ENCODE measurements around the gene VAMP1.

The VAMP1 gene

GRCh38 chr12:6465467-6466183 is 4.9 kb downstream of the VAMP1 start:
- peak; percentile 83 for TF ChIP-seq CTCF (IDR thresholded peaks at IDR 0.05; ENCODE audit: low read depth, low read length)
- no peaks in the 10 kb centered on the region for H3K27me3 ChIP-seq (ENCODE audit: insufficient read depth, low read depth, severe bottlenecking)

DNA sequence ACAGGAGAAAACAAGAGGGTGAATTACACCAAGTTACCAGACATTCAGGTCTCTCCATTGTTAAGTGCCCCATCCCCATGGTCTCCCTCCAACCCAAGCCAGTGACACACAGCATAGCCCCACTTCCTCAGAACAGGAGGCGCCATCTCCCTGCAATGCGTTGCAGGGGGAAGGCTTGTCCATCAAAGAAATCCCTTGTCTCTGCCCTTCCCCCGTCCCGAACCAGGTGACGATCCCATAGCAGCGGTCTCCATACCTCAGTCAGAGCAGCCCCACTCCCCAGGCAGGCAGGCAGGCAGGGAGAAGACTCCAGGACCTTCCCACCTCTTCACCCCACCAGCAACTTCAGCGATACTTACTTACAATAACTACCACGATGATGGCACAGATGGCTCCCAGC is 5.9 kb downstream of the VAMP1 start:
- H3K36me3 ChIP-seq: peaks cover 34% of the 10 kb centered on the region
- H3K27ac ChIP-seq: no peak overlapping the region
- no peaks in the 10 kb centered on the region for H3K9me3 ChIP-seq (ENCODE audit: severe bottlenecking)
- DNase-seq: no peak
- no peak overlapping the region for H3K4me3 ChIP-seq (ENCODE audit: low read depth, low read length)
- no peaks in the 10 kb centered on the region for H3K27me3 ChIP-seq (ENCODE audit: insufficient read depth, low read depth, severe bottlenecking)
- TF ChIP-seq CTCF (IDR thresholded peaks at IDR 0.05; ENCODE audit: low read depth, low read length): 0 out of 2 replicates have a peak, but pooled peaks have one; percentile 0

More at GRCh38 chr12:6465467-6466183, 4.9 kb downstream of the VAMP1 start:
- Histone ChIP-seq H3K36me3 (peaks cover 34% of the 10 kb centered on the region), H3K27ac (no peak overlapping the region), H3K4me3 (ENCODE audit: low read depth, low read length) (no peak overlapping the region), H3K9me3 (ENCODE audit: severe bottlenecking) (no peaks in the 10 kb centered on the region)
- DNase-seq: peak; percentile 51

DNA sequence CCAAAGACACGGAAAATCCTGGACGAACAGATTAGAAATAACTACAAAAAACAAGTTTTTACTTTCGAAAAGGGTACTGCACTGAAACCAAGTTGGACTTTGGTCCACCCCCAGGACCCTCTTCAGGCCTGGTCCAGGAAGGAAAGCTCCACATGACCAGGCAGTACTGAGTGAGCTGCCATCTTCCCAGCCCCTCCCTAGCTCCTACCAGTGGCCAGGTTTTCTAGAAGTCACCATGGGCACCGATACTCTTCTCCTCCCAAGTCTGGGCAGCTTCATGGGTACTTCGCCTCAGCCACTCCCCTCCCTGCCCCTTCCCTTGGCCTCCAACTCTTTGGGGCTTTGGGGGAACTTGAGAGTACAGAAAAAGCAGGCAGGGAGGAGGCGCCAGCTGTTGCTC is 6.6 kb downstream of the VAMP1 start:
- TF ChIP-seq CTCF (IDR thresholded peaks at IDR 0.05; ENCODE audit: low read depth, low read length): no peak
- H3K27me3 ChIP-seq (ENCODE audit: insufficient read depth, low read depth, severe bottlenecking): no peaks in the 10 kb centered on the region
- peaks cover 34% of the 10 kb centered on the region for H3K36me3 ChIP-seq
- H3K4me3 ChIP-seq (ENCODE audit: low read depth, low read length): no peak overlapping the region
- no peak for DNase-seq
- no peak overlapping the region for H3K27ac ChIP-seq
- no peaks in the 10 kb centered on the region for H3K9me3 ChIP-seq (ENCODE audit: severe bottlenecking)

GRCh38 chr12:6463216-6463615 is 7.3 kb downstream of the VAMP1 start:
- no peak overlapping the region for H3K4me3 ChIP-seq (ENCODE audit: low read depth, low read length)
- H3K9me3 ChIP-seq (ENCODE audit: severe bottlenecking): no peaks in the 10 kb centered on the region
- peaks cover 34% of the 10 kb centered on the region for H3K36me3 ChIP-seq
- no peaks in the 10 kb centered on the region for H3K27me3 ChIP-seq (ENCODE audit: insufficient read depth, low read depth, severe bottlenecking)
- DNase-seq: no peak
- no peak for TF ChIP-seq CTCF (IDR thresholded peaks at IDR 0.05; ENCODE audit: low read depth, low read length)
- no peak overlapping the region for H3K27ac ChIP-seq

- H3K9me3 ChIP-seq (ENCODE audit: severe bottlenecking): no peaks in the 10 kb centered on the region
- H3K27ac ChIP-seq: no peak overlapping the region
- H3K36me3 ChIP-seq: peaks cover 34% of the 10 kb centered on the region
- no peak overlapping the region for H3K4me3 ChIP-seq (ENCODE audit: low read depth, low read length)
- no peak for DNase-seq
- H3K27me3 ChIP-seq (ENCODE audit: insufficient read depth, low read depth, severe bottlenecking): no peaks in the 10 kb centered on the region
- TF ChIP-seq CTCF (IDR thresholded peaks at IDR 0.05; ENCODE audit: low read depth, low read length): no peak
Measured at GRCh38 chr12:6462234-6462995, 8.1 kb downstream of the VAMP1 start.

Data from WERI-Rb-1 (cell line).